SU-DHL-6 (cell line): ENCODE measurements around the gene CCNI.

Experiments
- CTCF ChIP-seq: fragments of 200-600 bp; sonication (generic); IDR thresholded peaks from one replicate; pipeline ENCODE4 v1.5.1; 2017; ENCODE audit warnings: antibody characterized with exemption, mild to moderate bottlenecking, low read length, moderate library complexity; ENCODE audit not compliant: insufficient read depth, poor library complexity, severe bottlenecking
- EZH2phosphoT487 ChIP-seq: fragments of 200-600 bp; sonication (generic), shearing (Covaris generic); conservative IDR thresholded peaks from 2 replicates; pipeline ENCODE4 v1.6.1; 2018; ENCODE audit warnings: mild to moderate bottlenecking, antibody characterized with exemption, low read length, moderate library complexity, mixed read lengths

DNA sequence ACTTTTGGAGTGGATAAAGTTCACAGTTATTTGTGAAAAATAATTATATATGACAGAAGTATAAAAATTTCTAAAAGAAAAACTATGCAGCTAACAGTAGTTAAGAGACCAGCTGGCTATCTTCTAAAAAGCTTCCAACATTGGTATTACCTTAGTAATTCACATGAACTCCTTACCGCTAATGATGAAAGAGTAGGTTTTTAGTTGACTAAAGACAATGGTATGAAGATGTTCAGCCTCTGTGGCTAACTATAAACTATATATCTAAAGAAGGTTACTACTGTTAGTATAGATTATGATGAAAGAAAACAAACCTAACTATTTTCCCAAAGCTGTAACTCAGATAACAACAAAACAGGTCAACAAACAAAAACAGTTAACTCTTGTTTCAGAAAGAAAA is 10.4 kb downstream of the CCNI start:
- TF ChIP-seq CTCF (no peak), EZH2phosphoT487 (no peak)
